NOMO-1 treated with dmso at 0.1 percent for 144 hours (cell line): Measurements from ENCODE around the gene CNOT8.

Experiments used
- DNase-seq: peaks from one replicate; lab custom pipeline; 2025; ENCODE audit not compliant: unreplicated experiment; lab: John Stamatoyannopoulos, UW

CNOT8 gene

GRCh38 chr5:154916874-154917273, 58.4 kb downstream of the CNOT8 start:
- no peak for DNase-seq

- no peak for DNase-seq
Observed at GRCh38 chr5:154917757-154918156, 59.3 kb downstream of the CNOT8 start.

- DNase-seq, result no peak
Observed at GRCh38 chr5:154923441-154924430, 65.3 kb downstream of the CNOT8 start.
